Liver (tissue), 9 donors: ENCODE results near the gene PHF21B. TPM values are rescaled to one million over a fixed set of nuclear protein-coding genes. Genes with fewer than 3 reads are reported as not detected.

Experiments used
- DNase-seq: peaks from one replicate; pipeline ENCODE4 v3.0.0-alpha.2; 2017; ENCODE audit warnings: low spot score
- H3K27ac ChIP-seq, 2 donors: one replicate each; pipeline ENCODE4 v1.7.0; 2013; ENCODE audit warnings: inconsistent platforms in 2 of 2, low read length in 2 of 2, control low read depth in 1 of 2, low read depth in 1 of 2, mild to moderate bottlenecking in 1 of 2
- H3K27me3 ChIP-seq, 4 donors: one replicate each; pipeline versions ENCODE4 v1.6.1 to v1.7.0; 2013; ENCODE audit warnings: low read length in 3 of 4, inconsistent platforms in 1 of 4, mild to moderate bottlenecking in 1 of 4, moderate library complexity in 1 of 4; ENCODE audit not compliant: control insufficient read depth in 4 of 4, insufficient read depth in 4 of 4
- H3K36me3 ChIP-seq, 4 donors: one replicate each; pipeline versions ENCODE4 v1.6.1 to v1.7.0; 2013; ENCODE audit warnings: low read length in 3 of 4, mild to moderate bottlenecking in 3 of 4, low read depth in 1 of 4, moderate library complexity in 1 of 4; ENCODE audit not compliant: control insufficient read depth in 4 of 4, insufficient read depth in 3 of 4
- H3K4me1 ChIP-seq, 4 donors: one replicate each; pipeline versions ENCODE4 v1.6.1 to v1.7.0; 2013; ENCODE audit warnings: low read length in 3 of 4, mild to moderate bottlenecking in 3 of 4, moderate library complexity in 1 of 4; ENCODE audit not compliant: control insufficient read depth in 4 of 4, insufficient read depth in 4 of 4
- H3K4me3 ChIP-seq, 3 donors: one replicate each; pipeline versions ENCODE4 v1.6.1 to v1.7.0; 2013; ENCODE audit warnings: low read length in 3 of 3, control low read depth in 1 of 3, low read depth in 1 of 3, mild to moderate bottlenecking in 1 of 3
- H3K9ac ChIP-seq, 2 donors: one replicate each; pipeline ENCODE4 v1.7.0; 2013; ENCODE audit warnings: low read length in 2 of 2, mild to moderate bottlenecking in 2 of 2, moderate library complexity in 2 of 2, control low read depth in 1 of 2, low read depth in 1 of 2
- H3K9me3 ChIP-seq, 4 donors: one replicate each; pipeline versions ENCODE4 v1.6.1 to v1.7.0; 2013; ENCODE audit warnings: low read length in 3 of 4; ENCODE audit not compliant: control insufficient read depth in 4 of 4
- CTCF ChIP-seq: fragments of 150-350 bp; IDR thresholded peaks from 2 replicates; pipeline ENCODE4 v1.5.1; 2017; ENCODE audit warnings: improper control_type of control experiment, low read depth, low read length; ENCODE audit not compliant: missing input control
- EGR1 ChIP-seq, 2 donors: IDR thresholded peaks; 2 replicates each; pipeline ENCODE4 v1.6.1; 2016 to 2018; ENCODE audit warnings: antibody characterized with exemption in 2 of 2, low read depth in 2 of 2
- FOXA1 ChIP-seq: IDR thresholded peaks from 2 replicates; pipeline ENCODE4 v1.6.1; 2016; ENCODE audit warnings: antibody characterized with exemption
- FOXA2 ChIP-seq: IDR thresholded peaks from 2 replicates; pipeline ENCODE4 v1.6.1; 2016; ENCODE audit warnings: antibody characterized with exemption
- GABPA ChIP-seq, 2 donors: IDR thresholded peaks in 1 of 2; conservative IDR thresholded peaks in 1 of 2; 2 replicates each; pipeline ENCODE4 v1.6.1; 2016; ENCODE audit warnings: antibody characterized with exemption in 2 of 2, mild to moderate bottlenecking in 1 of 2, moderate library complexity in 1 of 2
- HNF4A ChIP-seq, 2 donors: conservative IDR thresholded peaks; 2 replicates each; pipeline ENCODE4 v1.6.1; 2016; ENCODE audit warnings: antibody characterized with exemption in 2 of 2, mild to moderate bottlenecking in 2 of 2
- HNF4G ChIP-seq: IDR thresholded peaks from 2 replicates; pipeline ENCODE4 v1.6.1; 2016; ENCODE audit warnings: antibody characterized with exemption
- JUND ChIP-seq, 2 donors: IDR thresholded peaks; 2 replicates each; pipeline ENCODE4 v1.6.1; 2016; ENCODE audit warnings: antibody characterized with exemption in 2 of 2
- MAX ChIP-seq: IDR thresholded peaks from 2 replicates; pipeline ENCODE4 v1.6.1; 2016; ENCODE audit warnings: antibody characterized with exemption
- NR2F2 ChIP-seq: IDR thresholded peaks from 2 replicates; pipeline ENCODE4 v1.6.1; 2016; ENCODE audit warnings: antibody characterized with exemption
- RAD21 ChIP-seq, 2 donors: IDR thresholded peaks; 2 replicates each; pipeline ENCODE4 v1.6.1; 2016; ENCODE audit warnings: antibody characterized with exemption in 2 of 2, mild to moderate bottlenecking in 2 of 2
- REST ChIP-seq: IDR thresholded peaks from 2 replicates; pipeline ENCODE4 v1.6.1; 2016; ENCODE audit warnings: antibody characterized with exemption, mild to moderate bottlenecking
- RXRA ChIP-seq, 2 donors: IDR thresholded peaks; 2 replicates each; pipeline ENCODE4 v1.6.1; 2017 to 2018; ENCODE audit warnings: antibody characterized with exemption in 2 of 2, mild to moderate bottlenecking in 1 of 2
- SP1 ChIP-seq: IDR thresholded peaks from 2 replicates; pipeline ENCODE4 v1.6.1; 2018; ENCODE audit warnings: antibody characterized with exemption, mild to moderate bottlenecking
- TAF1 ChIP-seq: conservative IDR thresholded peaks from 2 replicates; pipeline ENCODE4 v1.6.1; 2016; ENCODE audit warnings: antibody characterized with exemption, mild to moderate bottlenecking
- YY1 ChIP-seq: IDR thresholded peaks from 2 replicates; pipeline ENCODE4 v1.6.1; 2016; ENCODE audit warnings: antibody characterized with exemption, mild to moderate bottlenecking
- ZBTB33 ChIP-seq: IDR thresholded peaks from 2 replicates; pipeline ENCODE4 v1.6.1; 2016; ENCODE audit warnings: antibody characterized with exemption
- WGBS: extraction: QIAGEN DNeasy Blood & Tissue Kit; methylation state at CpG from one replicate; pipeline ENCODE4 v1.1.7; 2013; 5-methylcytosine and 5-hydroxymethylcytosine counted together
- polyA plus RNA-seq, 2 donors: library from polyadenylated mRNA; stranded (reverse) in 1 of 2; unstranded in 1 of 2; fragments of 200-250 nt in 1 of 2; fragments of >200 nt in 1 of 2; fragmentation: Nextera tagmentation in 1 of 2; extraction: Ambion mirVana in 1 of 2; gene quantifications; one replicate each; pipeline versions ENCODE4 v1.2.1 to v1.2.3, GENCODE V29; 2013 to 2015
- total RNA-seq, 2 donors: library from RNA; depleted of rRNA; stranded (reverse); fragments of >200 nt; gene quantifications; one replicate each; pipeline ENCODE4 v1.2.3, GENCODE V29; 2014
- TF ChIP-seq, protein P1 (sequence below): IDR thresholded peaks from 2 replicates; pipeline ENCODE4 v1.6.1; 2016; ENCODE audit warnings: antibody characterized with exemption
- donor health status: healthy.
- donor health status: healthy.
- donor health status: healthy.
- donor health status: healthy.
- donor health status: healthy.

PHF21B gene
- total and polyA plus RNA-seq, 4 donors: not detected

GRCh38 chr22:44965171-44965570 is 44.6 kb downstream of the PHF21B start (continued):
- no peak for TF ChIP-seq HNF4A (conservative IDR thresholded peaks at IDR 0.05)

GRCh38 chr22:44964722-44965078 is 45.1 kb downstream of the PHF21B start:
- no peak overlapping the region for H3K27ac ChIP-seq
- peaks cover 0 to 5% (median 0%) of the 10 kb centered on the region in 4 donors for H3K27me3 ChIP-seq
- H3K9ac ChIP-seq: no peak overlapping the region
- H3K36me3 ChIP-seq: no peaks in the 10 kb centered on the region
- no peaks in the 10 kb centered on the region for H3K4me1 ChIP-seq
- 74% methylated on average over 6 of the region's 6 CpGs for WGBS
- no peak overlapping the region for H3K4me3 ChIP-seq
- DNase-seq: no peak
- no peaks in the 10 kb centered on the region for H3K9me3 ChIP-seq
- no peak for TF ChIP-seq FOXA2
- TF ChIP-seq REST: no peak
- TF ChIP-seq GABPA (IDR thresholded peaks at IDR 0.05 in 1 of 2, conservative IDR thresholded peaks at IDR 0.05 in 1 of 2): no peak
- no peak for TF ChIP-seq CTCF
- TF ChIP-seq, protein P1, sequence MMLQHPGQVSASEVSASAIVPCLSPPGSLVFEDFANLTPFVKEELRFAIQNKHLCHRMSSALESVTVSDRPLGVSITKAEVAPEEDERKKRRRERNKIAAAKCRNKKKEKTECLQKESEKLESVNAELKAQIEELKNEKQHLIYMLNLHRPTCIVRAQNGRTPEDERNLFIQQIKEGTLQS: no peak
- TF ChIP-seq HNF4G: no peak
- no peak for TF ChIP-seq JUND (IDR thresholded peaks at IDR 0.05)
- no peak for TF ChIP-seq TAF1
- no peak for TF ChIP-seq SP1
- no peak for TF ChIP-seq RXRA (IDR thresholded peaks at IDR 0.05)
- no peak for TF ChIP-seq EGR1 (IDR thresholded peaks at IDR 0.05; ENCODE audit: low read depth in 2 of 2)
- TF ChIP-seq NR2F2: no peak
- TF ChIP-seq YY1: no peak
- no peak for TF ChIP-seq FOXA1
- no peak for TF ChIP-seq ZBTB33
- TF ChIP-seq RAD21 (IDR thresholded peaks at IDR 0.05): no peak
- TF ChIP-seq MAX: no peak
- TF ChIP-seq HNF4A (conservative IDR thresholded peaks at IDR 0.05): no peak
